Subcutaneous abdominal adipose tissue (tissue), 5 donors: ENCODE measurements around the gene ACAD10.

Experiments used
- H3K27ac ChIP-seq: one replicate; pipeline ENCODE4 v1.7.0; 2013; ENCODE audit warnings: low read depth, mild to moderate bottlenecking, inconsistent platforms, low read length, moderate library complexity
- H3K27me3 ChIP-seq, 5 donors: one replicate each; pipeline ENCODE4 v1.7.0; 2013; ENCODE audit warnings: low read length in 5 of 5, inconsistent platforms in 1 of 5; ENCODE audit not compliant: control insufficient read depth in 5 of 5, insufficient read depth in 4 of 5
- H3K36me3 ChIP-seq, 5 donors: one replicate each; pipeline ENCODE4 v1.7.0; 2013; ENCODE audit warnings: low read length in 5 of 5; ENCODE audit not compliant: control insufficient read depth in 5 of 5, insufficient read depth in 5 of 5
- H3K4me1 ChIP-seq, 5 donors: one replicate each; pipeline ENCODE4 v1.7.0; 2013; ENCODE audit warnings: low read length in 5 of 5, mild to moderate bottlenecking in 3 of 5, moderate library complexity in 1 of 5; ENCODE audit not compliant: control insufficient read depth in 5 of 5, insufficient read depth in 5 of 5
- H3K4me3 ChIP-seq, 5 donors: one replicate each; pipeline ENCODE4 v1.7.0; 2013; ENCODE audit warnings: low read length in 5 of 5, low read depth in 1 of 5
- H3K9ac ChIP-seq, 5 donors: one replicate each; pipeline ENCODE4 v1.7.0; 2013; ENCODE audit warnings: low read length in 5 of 5, mild to moderate bottlenecking in 4 of 5, moderate library complexity in 3 of 5
- H3K9me3 ChIP-seq, 5 donors: one replicate each; pipeline ENCODE4 v1.7.0; 2013; ENCODE audit warnings: low read length in 5 of 5; ENCODE audit not compliant: control insufficient read depth in 5 of 5
- donor health status: healthy.
- donor health status: healthy.
- donor health status: healthy.
- donor health status: healthy.
- donor health status: healthy.

ACAD10 gene

DNA sequence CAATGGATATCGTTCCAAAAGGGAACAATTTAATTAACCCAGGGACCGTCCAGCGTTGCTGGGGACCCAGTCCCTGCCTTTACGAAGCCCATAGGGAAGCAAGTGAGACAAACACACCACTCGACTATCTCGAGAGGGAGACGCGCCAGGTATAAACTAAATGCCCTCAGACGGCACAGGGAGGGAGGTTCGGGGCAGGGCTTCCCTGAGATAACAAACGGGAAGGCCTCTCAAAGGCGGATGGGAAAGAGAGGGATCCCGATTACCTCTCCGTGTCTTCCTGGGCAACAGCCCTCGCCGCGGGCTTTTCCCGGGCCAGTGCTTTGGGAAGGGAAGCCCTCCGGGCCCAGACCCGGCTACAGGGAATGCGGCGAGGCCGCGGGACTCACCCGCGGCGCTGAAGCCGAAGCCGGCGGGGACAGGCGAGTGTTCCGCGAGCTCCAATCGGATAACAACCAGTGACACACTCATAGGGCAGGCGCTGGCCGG lies 487 bp upstream of the ACAD10 start:
- peak overlapping the region; percentile 93 to 100 (median 95) for H3K9ac ChIP-seq
- H3K27me3 ChIP-seq: no peaks in the 10 kb centered on the region
- H3K9me3 ChIP-seq: no peaks in the 10 kb centered on the region
- peaks cover 12 to 32% (median 29%) of the 10 kb centered on the region in 5 donors for H3K4me1 ChIP-seq
- peak overlapping the region; percentile 89 for H3K27ac ChIP-seq
- peaks cover 14 to 27% (median 23%) of the 10 kb centered on the region in 5 donors for H3K36me3 ChIP-seq
- peak overlapping the region; percentile 81 to 99 (median 93) for H3K4me3 ChIP-seq

DNA sequence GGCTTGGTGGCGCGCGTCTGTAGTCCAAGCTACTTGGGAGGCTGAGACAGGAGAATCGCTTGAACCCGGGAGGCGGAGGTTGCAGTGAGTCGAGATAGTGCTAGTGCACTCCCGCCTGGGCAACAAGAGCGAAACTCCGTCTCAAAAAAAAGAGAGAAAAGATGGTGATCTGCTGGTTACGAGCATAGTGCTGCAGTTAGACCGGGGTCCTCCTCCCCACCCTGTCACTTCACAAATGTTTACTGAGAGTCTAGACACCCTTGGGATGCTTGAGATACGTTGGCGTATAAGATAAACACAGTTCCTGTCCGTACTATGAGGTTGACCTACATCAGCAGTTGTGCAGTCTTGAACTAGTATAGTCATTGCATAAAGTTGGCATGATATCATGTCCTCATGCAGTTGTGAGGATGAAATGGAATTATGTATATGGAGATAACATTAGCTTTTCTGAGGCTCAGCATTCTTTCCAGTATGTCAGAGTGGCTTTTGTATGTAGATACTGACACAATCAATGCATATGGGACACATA lies 787 bp downstream of the ACAD10 start:
- Histone ChIP-seq H3K27ac (peak overlapping the region; percentile 89), H3K4me1 (peaks cover 12 to 32% (median 29%) of the 10 kb centered on the region in 5 donors), H3K9me3 (no peaks in the 10 kb centered on the region), H3K4me3 (peak overlapping the region; percentile 81 to 99 (median 96)), H3K9ac (peak overlapping the region; percentile 93 to 100 (median 95)), H3K27me3 (no peaks in the 10 kb centered on the region), H3K36me3 (peaks cover 7 to 18% (median 13%) of the 10 kb centered on the region in 5 donors)

DNA sequence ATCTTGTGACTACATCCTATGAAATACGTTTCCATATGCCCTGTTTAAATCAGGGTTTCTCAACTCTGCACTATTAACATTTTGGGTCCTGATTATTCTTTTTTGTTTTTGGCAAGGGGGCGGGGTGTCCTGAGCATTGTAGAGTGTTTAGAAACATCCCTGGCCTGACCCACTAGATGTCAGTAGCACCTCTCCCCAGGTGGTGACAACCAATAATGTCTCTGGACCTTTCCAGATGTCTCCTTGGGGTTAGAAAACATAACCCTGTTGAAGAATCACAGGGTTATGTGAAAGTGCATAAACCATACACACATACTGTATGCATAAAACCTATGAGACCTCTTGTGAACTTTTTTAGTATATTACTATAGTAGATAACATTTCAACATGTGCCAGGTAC lies 1.4 kb downstream of the ACAD10 start:
- Histone ChIP-seq H3K9ac (peak overlapping the region in 1 of 5 donors; percentile 94), H3K27me3 (no peaks in the 10 kb centered on the region), H3K4me3 (peak overlapping the region in 1 of 5 donors; percentile 99)

DNA sequence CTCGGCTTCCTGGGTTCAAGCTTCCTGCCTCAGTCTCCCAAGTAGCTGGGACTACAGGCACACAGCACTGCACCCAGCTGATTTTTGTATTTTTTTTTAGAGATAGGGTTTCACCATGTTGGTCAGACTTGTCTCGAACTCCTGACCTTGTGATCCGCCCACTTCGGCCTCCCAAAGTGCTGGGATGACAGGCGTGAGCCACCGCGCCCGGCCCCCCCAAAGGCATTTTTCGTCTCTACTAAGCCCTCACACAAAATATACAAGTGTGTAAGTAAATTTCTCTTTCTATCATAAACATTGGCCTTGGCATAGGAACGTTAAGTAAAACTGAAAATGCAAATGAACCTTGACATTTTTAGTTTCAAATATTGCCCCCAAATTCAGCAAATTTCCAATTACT lies 2.1 kb downstream of the ACAD10 start:
- Histone ChIP-seq H3K4me1 (peaks cover 12 to 32% (median 29%) of the 10 kb centered on the region in 5 donors), H3K4me3 (no peak overlapping the region), H3K27me3 (no peaks in the 10 kb centered on the region), H3K9me3 (no peaks in the 10 kb centered on the region), H3K9ac (no peak overlapping the region), H3K27ac (no peak overlapping the region), H3K36me3 (peaks cover 2 to 9% (median 7%) of the 10 kb centered on the region in 5 donors)

More for the DNA sequence above, 1.4 kb downstream of the ACAD10 start:
- H3K27ac ChIP-seq: no peak overlapping the region
- H3K9me3 ChIP-seq: no peaks in the 10 kb centered on the region
- peaks cover 12 to 32% (median 29%) of the 10 kb centered on the region in 5 donors for H3K4me1 ChIP-seq
- peaks cover 4 to 12% (median 7%) of the 10 kb centered on the region in 5 donors for H3K36me3 ChIP-seq

DNA sequence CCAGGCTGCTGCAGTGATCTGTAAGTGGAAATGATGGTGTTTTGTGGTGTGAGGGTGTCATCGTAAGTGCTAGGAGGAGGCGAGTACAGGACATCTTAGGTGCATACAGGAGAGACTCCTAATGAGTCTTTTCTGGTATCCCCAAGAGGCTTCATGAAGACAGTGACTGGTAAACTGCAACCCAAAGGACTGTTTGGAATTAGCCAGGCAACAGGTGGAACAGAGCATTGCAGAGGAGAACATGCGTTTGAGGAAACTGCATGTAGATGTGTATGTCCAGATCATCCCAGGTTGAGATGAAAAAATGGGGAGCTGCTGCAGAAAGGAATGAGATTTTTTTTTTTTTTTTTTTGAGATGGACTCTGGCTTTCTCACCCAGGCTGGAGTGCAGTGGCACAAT lies 5.4 kb downstream of the ACAD10 start:
- Histone ChIP-seq H3K36me3 (peaks cover 0 to 38% (median 33%) of the 10 kb centered on the region in 5 donors), H3K27me3 (no peaks in the 10 kb centered on the region), H3K27ac (no peak overlapping the region), H3K9me3 (no peaks in the 10 kb centered on the region), H3K9ac (no peak overlapping the region), H3K4me1 (peaks cover 6 to 13% (median 9%) of the 10 kb centered on the region in 5 donors), H3K4me3 (no peak overlapping the region)

DNA sequence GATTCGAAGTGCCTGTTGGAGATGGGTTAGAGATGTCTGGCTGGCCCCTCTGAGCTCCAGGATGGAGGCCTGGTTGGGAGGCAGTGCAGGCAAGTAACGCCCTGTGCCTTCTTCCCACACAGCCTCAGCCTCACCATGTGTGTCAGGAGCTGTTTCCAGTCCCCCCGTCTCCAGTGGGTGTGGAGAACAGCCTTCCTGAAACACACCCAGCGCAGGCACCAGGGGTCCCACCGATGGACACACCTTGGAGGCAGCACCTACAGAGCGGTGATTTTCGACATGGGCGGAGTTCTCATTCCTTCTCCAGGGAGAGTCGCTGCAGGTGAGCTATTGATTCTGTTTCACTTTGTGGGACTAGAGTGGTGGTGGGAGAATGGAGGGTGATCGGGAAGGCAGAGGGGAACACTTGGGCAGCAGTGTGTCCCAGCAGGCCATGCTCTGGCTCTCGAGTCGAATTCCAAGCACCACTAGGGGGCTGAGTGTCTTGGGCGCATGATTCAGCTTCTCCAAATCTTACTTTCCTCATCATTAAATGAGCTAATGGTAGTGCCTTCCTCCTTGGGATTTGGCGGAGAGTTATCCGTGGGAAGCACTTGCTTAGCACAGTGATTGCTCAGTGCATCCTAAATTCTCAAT lies 6.8 kb downstream of the ACAD10 start:
- Histone ChIP-seq H3K9ac (no peak overlapping the region), H3K27ac (no peak overlapping the region), H3K4me1 (no peaks in the 10 kb centered on the region), H3K27me3 (no peaks in the 10 kb centered on the region), H3K4me3 (no peak overlapping the region), H3K9me3 (no peaks in the 10 kb centered on the region), H3K36me3 (peaks cover 0 to 40% (median 35%) of the 10 kb centered on the region in 5 donors)

DNA sequence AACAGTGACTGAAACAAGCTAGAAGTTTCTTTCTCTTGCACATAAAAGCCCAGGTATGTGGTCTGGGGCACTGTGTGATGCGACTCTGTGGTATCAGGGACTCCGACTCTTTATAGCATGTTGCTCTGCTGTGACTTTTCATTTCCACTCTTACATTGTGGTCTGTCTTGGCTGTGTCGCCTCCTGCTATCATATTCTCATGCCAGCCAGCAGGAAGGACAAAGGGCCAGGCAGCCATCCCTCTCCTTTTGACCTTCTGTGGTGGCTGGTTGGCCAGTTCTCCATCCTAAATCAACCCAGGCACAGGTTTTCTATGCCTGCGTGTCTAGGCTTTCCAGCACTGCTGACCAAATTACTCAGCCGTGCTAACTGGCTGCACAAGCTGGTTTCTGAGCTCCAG lies 8.0 kb downstream of the ACAD10 start:
- no peak overlapping the region for H3K27ac ChIP-seq
- no peak overlapping the region for H3K4me3 ChIP-seq
- H3K36me3 ChIP-seq: peaks cover 0 to 42% (median 38%) of the 10 kb centered on the region in 5 donors
- no peaks in the 10 kb centered on the region for H3K27me3 ChIP-seq
- H3K9ac ChIP-seq: no peak overlapping the region
- H3K4me1 ChIP-seq: no peaks in the 10 kb centered on the region
- H3K9me3 ChIP-seq: no peaks in the 10 kb centered on the region

DNA sequence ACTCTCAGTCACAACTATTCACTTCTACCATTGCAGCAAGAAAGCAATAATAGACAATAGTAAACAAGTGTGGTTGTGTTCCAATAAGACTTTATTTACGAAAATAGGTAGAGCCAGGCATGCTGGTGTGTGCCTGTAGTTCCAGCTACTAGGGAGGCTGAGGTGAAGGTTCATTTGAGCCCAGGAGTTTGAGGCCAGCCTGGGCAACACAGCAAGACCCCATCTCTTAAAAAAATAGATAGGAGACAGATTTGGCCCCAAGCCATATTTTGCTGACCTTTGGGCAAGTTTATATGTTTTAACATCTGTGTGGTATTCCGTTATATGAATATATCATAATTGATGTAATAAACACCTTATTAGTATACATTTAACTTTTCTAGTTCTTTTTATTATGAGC lies 14.1 kb downstream of the ACAD10 start:
- H3K4me1 ChIP-seq: peaks cover 0 to 2% (median under 1%) of the 10 kb centered on the region in 5 donors
- no peaks in the 10 kb centered on the region for H3K9me3 ChIP-seq
- H3K9ac ChIP-seq: no peak overlapping the region
- peaks cover 5 to 54% (median 38%) of the 10 kb centered on the region in 5 donors for H3K36me3 ChIP-seq
- no peaks in the 10 kb centered on the region for H3K27me3 ChIP-seq
- no peak overlapping the region for H3K4me3 ChIP-seq
- H3K27ac ChIP-seq: no peak overlapping the region

DNA sequence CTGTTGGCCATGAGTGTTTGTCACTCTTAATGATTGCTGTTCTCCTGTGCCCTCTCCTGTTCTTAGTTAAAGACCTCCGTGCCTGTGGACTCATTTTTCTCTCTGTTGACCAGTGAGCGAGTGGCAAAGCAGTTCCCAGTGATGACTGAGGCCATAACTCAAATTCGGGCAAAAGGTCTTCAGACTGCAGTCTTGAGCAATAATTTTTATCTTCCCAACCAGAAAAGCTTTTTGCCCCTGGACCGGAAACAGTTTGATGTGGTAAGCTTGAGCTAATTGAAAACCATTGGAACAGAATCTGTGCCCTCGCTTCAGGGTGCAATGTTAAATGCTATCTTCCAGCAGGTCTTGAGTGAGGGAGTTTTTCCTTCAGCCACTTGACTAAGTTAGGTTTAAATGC lies 19.8 kb downstream of the ACAD10 start:
- H3K4me1 ChIP-seq: peaks cover 0 to 35% (median 15%) of the 10 kb centered on the region in 5 donors
- peak overlapping the region; percentile 77 for H3K27ac ChIP-seq
- no peaks in the 10 kb centered on the region for H3K27me3 ChIP-seq
- peaks cover 5 to 72% (median 46%) of the 10 kb centered on the region in 5 donors for H3K36me3 ChIP-seq
- no peaks in the 10 kb centered on the region for H3K9me3 ChIP-seq
- H3K4me3 ChIP-seq: peak overlapping the region in 1 of 5 donors; percentile 25
- H3K9ac ChIP-seq: peak overlapping the region in 2 of 5 donors; percentile 13 to 25

DNA sequence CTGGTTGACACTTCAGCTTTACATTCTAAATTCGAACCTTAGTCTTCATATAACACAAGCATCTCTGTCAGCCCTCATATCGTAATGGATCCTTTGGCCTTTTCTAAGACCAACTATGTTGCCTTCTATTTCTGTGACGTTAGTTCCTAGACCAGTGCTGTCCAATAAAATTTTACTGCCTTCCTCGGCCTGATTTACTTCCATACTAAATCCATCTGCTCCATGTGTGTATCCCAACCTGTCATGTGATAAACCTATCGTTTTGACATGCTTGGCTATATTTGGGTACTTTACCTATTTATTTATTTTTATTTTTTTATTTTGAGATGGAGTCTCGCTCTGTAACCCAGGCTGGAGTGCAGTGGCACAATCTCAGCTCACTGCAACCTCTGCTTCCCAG lies 20.3 kb downstream of the ACAD10 start:
- peak overlapping the region in 1 of 5 donors; percentile 3 for H3K9ac ChIP-seq
- H3K36me3 ChIP-seq: peaks cover 5 to 71% (median 46%) of the 10 kb centered on the region in 5 donors
- H3K27me3 ChIP-seq: no peaks in the 10 kb centered on the region
- no peaks in the 10 kb centered on the region for H3K9me3 ChIP-seq
- no peak overlapping the region for H3K4me3 ChIP-seq
- peaks cover 0 to 36% (median 16%) of the 10 kb centered on the region in 5 donors for H3K4me1 ChIP-seq
- H3K27ac ChIP-seq: peak overlapping the region; percentile 77
